HepG2 (cell line): Measurements from ENCODE around the gene PPP4R4. TPM values are rescaled to one million over a fixed set of nuclear protein-coding genes. Genes with fewer than 3 reads are reported as not detected.
A peak's percentile ranks its signal among the peaks of the same experiment; 100 is the strongest.

Source experiments
- ARHGAP35 ChIP-seq: sonication (generic); formaldehyde crosslinking; IDR thresholded peaks from 2 replicates; pipeline ENCODE4 v1.9.0; 2022; ENCODE audit warnings: mild to moderate bottlenecking, inconsistent platforms, moderate library complexity, missing genetic modification reagents, borderline replicate concordance
- ATF7-NPFF ChIP-seq: sonication (generic); formaldehyde crosslinking; IDR thresholded peaks from 2 replicates; pipeline ENCODE4 v1.8.1; 2023; ENCODE audit warnings: mild to moderate bottlenecking, low read depth, missing genetic modification reagents, moderate library complexity
- ATRX ChIP-seq: sonication (generic); formaldehyde crosslinking; IDR thresholded peaks from 2 replicates; pipeline ENCODE4 v1.4.0; 2020; ENCODE audit warnings: missing genetic modification reagents, borderline replicate concordance
- CAMTA2 ChIP-seq: sonication (generic); formaldehyde crosslinking; IDR thresholded peaks from 2 replicates; pipeline ENCODE4 v1.4.0; 2020; ENCODE audit warnings: mild to moderate bottlenecking, missing genetic modification reagents, borderline replicate concordance
- CREBL2 ChIP-seq: sonication (generic); formaldehyde crosslinking; IDR thresholded peaks from 2 replicates; pipeline ENCODE4 v1.8.1; 2023; ENCODE audit warnings: missing genetic modification reagents, mild to moderate bottlenecking, borderline replicate concordance
- CREM ChIP-seq, 2 experiments: sonication (generic) in 1 of 2; formaldehyde crosslinking in 1 of 2; IDR thresholded peaks; 2 replicates each; pipeline versions ENCODE4 v1.4.0 to v1.6.1; 2016 to 2020; ENCODE audit warnings: antibody characterized with exemption in 1 of 2, mild to moderate bottlenecking in 1 of 2, missing genetic modification reagents in 1 of 2
- DBP ChIP-seq: sonication (generic); formaldehyde crosslinking; IDR thresholded peaks from 2 replicates; pipeline ENCODE4 v1.4.0; 2020; ENCODE audit warnings: missing genetic modification reagents; ENCODE audit errors: not compliant biosample characterization
- KLF12 ChIP-seq: sonication (generic); formaldehyde crosslinking; IDR thresholded peaks from 2 replicates; pipeline ENCODE4 v1.4.0; 2020; ENCODE audit warnings: missing genetic modification reagents, borderline replicate concordance
- MXI1 ChIP-seq: IDR thresholded peaks from 3 replicates; pipeline ENCODE4 v1.6.1; 2012; ENCODE audit warnings: low read depth, low read length, inconsistent platforms, borderline replicate concordance
- NCOA5 ChIP-seq: sonication (generic); formaldehyde crosslinking; IDR thresholded peaks from 2 replicates; pipeline ENCODE4 v1.4.0; 2020; ENCODE audit warnings: missing genetic modification reagents
- NFIB ChIP-seq: sonication (generic); formaldehyde crosslinking; IDR thresholded peaks from 2 replicates; pipeline ENCODE4 v1.9.0; 2021; ENCODE audit warnings: missing genetic modification reagents, mild to moderate bottlenecking, borderline replicate concordance
- NR2F6 ChIP-seq, 2 experiments: IDR thresholded peaks; 2 replicates each; pipeline ENCODE4 v1.6.1; 2016; ENCODE audit warnings: antibody characterized with exemption in 1 of 2, mild to moderate bottlenecking in 1 of 2
- RAD51 ChIP-seq: fragments of 450-650 bp; IDR thresholded peaks from 2 replicates; pipeline ENCODE4 v1.6.1; 2016; ENCODE audit warnings: borderline replicate concordance
- RFXANK ChIP-seq: IDR thresholded peaks from 2 replicates; pipeline ENCODE4 v1.6.1; 2016
- SETDB1 ChIP-seq: sonication (generic); formaldehyde crosslinking; IDR thresholded peaks from 2 replicates; pipeline ENCODE4 v1.5.1; 2020; ENCODE audit warnings: missing genetic modification reagents, mild to moderate bottlenecking, borderline replicate concordance
- TAF1 ChIP-seq: sonication (generic); formaldehyde crosslinking; IDR thresholded peaks from 2 replicates; pipeline ENCODE4 v1.4.0; 2020; ENCODE audit warnings: missing genetic modification reagents
- TAF15 ChIP-seq: fragments of 200-400 bp; formaldehyde crosslinking; IDR thresholded peaks from one replicate; pipeline ENCODE4 v1.6.1; 2018; ENCODE audit warnings: mild to moderate bottlenecking, low read depth, low read length; ENCODE audit not compliant: poor library complexity, severe bottlenecking
- TFAP4 ChIP-seq: sonication (generic); IDR thresholded peaks from 2 replicates; pipeline ENCODE4 v1.6.1; 2016; ENCODE audit warnings: low read depth, borderline replicate concordance
- YEATS2 ChIP-seq: sonication (generic); formaldehyde crosslinking; IDR thresholded peaks from 2 replicates; pipeline ENCODE4 v1.4.0; 2020; ENCODE audit warnings: missing genetic modification reagents, borderline replicate concordance
- ZKSCAN1 ChIP-seq: fragments of 150-350 bp; IDR thresholded peaks from 2 replicates; pipeline ENCODE4 v1.6.1; 2014; ENCODE audit warnings: low read length
- ZMYM4 ChIP-seq: sonication (generic); formaldehyde crosslinking; IDR thresholded peaks from 2 replicates; pipeline ENCODE4 v1.8.1; 2023; ENCODE audit warnings: mild to moderate bottlenecking, missing genetic modification reagents
- ZNF101 ChIP-seq: sonication (generic); formaldehyde crosslinking; IDR thresholded peaks from 2 replicates; pipeline ENCODE4 v1.4.0; 2020; ENCODE audit warnings: mild to moderate bottlenecking, low read depth, missing genetic modification reagents, borderline replicate concordance
- ZNF225 ChIP-seq: sonication (generic); formaldehyde crosslinking; IDR thresholded peaks from 2 replicates; pipeline ENCODE4 v1.4.0; 2020; ENCODE audit warnings: mild to moderate bottlenecking, missing genetic modification reagents
- ZNF513 ChIP-seq: sonication (generic); formaldehyde crosslinking; conservative IDR thresholded peaks from 2 replicates; pipeline ENCODE4 v1.5.0; 2020; ENCODE audit warnings: missing genetic modification reagents
- ZNF550 ChIP-seq: sonication (generic); formaldehyde crosslinking; IDR thresholded peaks from 2 replicates; pipeline ENCODE4 v1.4.0; 2020; ENCODE audit warnings: mild to moderate bottlenecking, missing genetic modification reagents, borderline replicate concordance
- ZNF619 ChIP-seq: sonication (generic); formaldehyde crosslinking; IDR thresholded peaks from 2 replicates; pipeline ENCODE4 v1.4.0; 2020; ENCODE audit warnings: mild to moderate bottlenecking, missing genetic modification reagents
- ZSCAN20 ChIP-seq: sonication (generic); formaldehyde crosslinking; IDR thresholded peaks from 2 replicates; pipeline ENCODE4 v1.4.0; 2020; ENCODE audit warnings: missing genetic modification reagents, mild to moderate bottlenecking, borderline replicate concordance
- polyA plus RNA-seq, 8 experiments: library from polyadenylated mRNA; depleted of rRNA in 3 of 8; stranded (reverse) in 7 of 8; unstranded in 1 of 8; fragments of >200 nt; fragmentation: Illumina TruSeq in 4 of 8; extraction: Trizol in 4 of 8; gene quantifications; 2 replicates each; pipeline versions ENCODE4 v1.2.1 to v1.2.3, GENCODE V29; 2011 to 2016; ENCODE audit warnings: low read depth in 4 of 8, missing spikeins in 1 of 8, mixed read lengths in 1 of 8; ENCODE audit not compliant: insufficient read depth in 1 of 8
- total RNA-seq, 5 experiments: library from RNA; depleted of rRNA; stranded (reverse); fragments of >200 nt; fragmentation: Illumina TruSeq; extraction: Trizol; gene quantifications; 2 replicates each; pipeline ENCODE4 v1.2.3, GENCODE V29; 2016; ENCODE audit warnings: low read depth in 1 of 5

PPP4R4 gene
- total and polyA plus RNA-seq, 2 of the 13 experiments (the other 11 are each of a cell fraction or from before 2014, with no cell fraction given): 9.5 to 19.8 TPM

GRCh38 chr14:94322648-94323570 is 148.8 kb downstream of the PPP4R4 start, which contains the start of gene SERPINA6 (continued):
- no peak for TF ChIP-seq ZKSCAN1
- no peak for TF ChIP-seq YEATS2 (CRISPR knock-in tag)
- peak; percentile 41; the same call in 1 of the 2 replicates for TF ChIP-seq CREM (IDR thresholded peaks at IDR 0.05)
- TF ChIP-seq CREM (CRISPR knock-in tag; IDR thresholded peaks at IDR 0.05): no peak
- no peak for TF ChIP-seq RAD51
- peak; percentile 89 for TF ChIP-seq ZMYM4 (CRISPR knock-in tag)
- TF ChIP-seq TAF15: no peak
- no peak for TF ChIP-seq ARHGAP35 (CRISPR knock-in tag)
- TF ChIP-seq MXI1: peak; percentile 63; the same call in 1 of the 3 replicates
- TF ChIP-seq NR2F6 (IDR thresholded peaks at IDR 0.05): peak; percentile 49; the same call in 1 of the 2 replicates
- peak; percentile 51 for TF ChIP-seq NR2F6 (CRISPR knock-in tag; IDR thresholded peaks at IDR 0.05)
- TF ChIP-seq ATF7-NPFF (CRISPR knock-in tag): peak; percentile 74; the same call in 1 of the 2 replicates
- no peak for TF ChIP-seq NFIB (CRISPR knock-in tag)
- no peak; the same call in 1 of the 2 replicates for TF ChIP-seq ZNF619 (CRISPR knock-in tag)
- TF ChIP-seq DBP (CRISPR knock-in tag): no peak
- no peak for TF ChIP-seq CREBL2 (CRISPR knock-in tag)
- no peak for TF ChIP-seq ZNF513 (CRISPR knock-in tag)
- 0 out of 2 replicates have a peak, but pooled peaks have one; percentile 15 for TF ChIP-seq ZNF225
- no peak for TF ChIP-seq ZNF101 (CRISPR knock-in tag)
- no peak for TF ChIP-seq KLF12
- TF ChIP-seq TFAP4: peak; percentile 79; the same call in 1 of the 2 replicates
- TF ChIP-seq ATRX (CRISPR knock-in tag): no peak
- TF ChIP-seq TAF1 (CRISPR knock-in tag): peak; percentile 75; the same call in 1 of the 2 replicates
- no peak for TF ChIP-seq NCOA5 (CRISPR knock-in tag)
- TF ChIP-seq SETDB1 (CRISPR knock-in tag): no peak
- no peak for TF ChIP-seq ZNF550 (CRISPR knock-in tag)
- TF ChIP-seq ZSCAN20 (CRISPR knock-in tag): no peak
- TF ChIP-seq RFXANK (CRISPR knock-in tag): no peak
- TF ChIP-seq CAMTA2 (CRISPR knock-in tag): no peak
